HepG2 (cell line): Measurements from ENCODE around the gene ENDOU. TPM values are rescaled to one million over a fixed set of nuclear protein-coding genes. Genes with fewer than 3 reads are reported as not detected.

Experiments
- PTBP1 ChIP-seq: fragments of 200-400 bp; formaldehyde crosslinking; IDR thresholded peaks from 2 replicates; pipeline ENCODE4 v1.6.1; 2018; ENCODE audit warnings: low read length, low read depth; ENCODE audit not compliant: poor library complexity, severe bottlenecking
- RORA ChIP-seq: sonication (generic); formaldehyde crosslinking; IDR thresholded peaks from 2 replicates; pipeline ENCODE4 v1.5.0; 2020; ENCODE audit warnings: mild to moderate bottlenecking, missing genetic modification reagents, moderate library complexity
- ZFP62 ChIP-seq: sonication (generic); formaldehyde crosslinking; IDR thresholded peaks from 2 replicates; pipeline ENCODE4 v1.4.0; 2020; ENCODE audit warnings: missing genetic modification reagents
- ZFP82 ChIP-seq: sonication (generic); formaldehyde crosslinking; IDR thresholded peaks from 2 replicates; pipeline ENCODE4 v1.5.1; 2020; ENCODE audit warnings: mild to moderate bottlenecking, missing genetic modification reagents, borderline replicate concordance
- ZNF333 ChIP-seq: sonication (generic); formaldehyde crosslinking; IDR thresholded peaks from 2 replicates; pipeline ENCODE4 v1.4.0; 2020; ENCODE audit warnings: mild to moderate bottlenecking, missing genetic modification reagents, borderline replicate concordance
- ZNF343 ChIP-seq: sonication (generic); formaldehyde crosslinking; IDR thresholded peaks from 2 replicates; pipeline ENCODE4 v1.4.0; 2020; ENCODE audit warnings: mild to moderate bottlenecking, missing genetic modification reagents
- ZNF383 ChIP-seq: sonication (generic); formaldehyde crosslinking; IDR thresholded peaks from 2 replicates; pipeline ENCODE4 v1.4.0; 2020; ENCODE audit warnings: missing genetic modification reagents, mild to moderate bottlenecking, borderline replicate concordance
- ZNF709 ChIP-seq: sonication (generic); formaldehyde crosslinking; IDR thresholded peaks from 2 replicates; pipeline ENCODE4 v1.5.0; 2020; ENCODE audit warnings: mild to moderate bottlenecking, missing genetic modification reagents
- polyA plus RNA-seq, 8 experiments: library from polyadenylated mRNA; depleted of rRNA in 3 of 8; stranded (reverse) in 7 of 8; unstranded in 1 of 8; fragments of >200 nt; fragmentation: Illumina TruSeq in 4 of 8; extraction: Trizol in 4 of 8; gene quantifications; 2 replicates each; pipeline versions ENCODE4 v1.2.1 to v1.2.3, GENCODE V29; 2011 to 2016; ENCODE audit warnings: low read depth in 4 of 8, missing spikeins in 1 of 8, mixed read lengths in 1 of 8; ENCODE audit not compliant: insufficient read depth in 1 of 8
- total RNA-seq, 5 experiments: library from RNA; depleted of rRNA; stranded (reverse); fragments of >200 nt; fragmentation: Illumina TruSeq; extraction: Trizol; gene quantifications; 2 replicates each; pipeline ENCODE4 v1.2.3, GENCODE V29; 2016; ENCODE audit warnings: low read depth in 1 of 5
- TF ChIP-seq, protein P1 (sequence below): sonication (generic); formaldehyde crosslinking; IDR thresholded peaks from 2 replicates; pipeline ENCODE4 v1.4.0; 2020; ENCODE audit warnings: mild to moderate bottlenecking, missing genetic modification reagents, borderline replicate concordance
- TF ChIP-seq, protein P2 (sequence below): sonication (generic); formaldehyde crosslinking; IDR thresholded peaks from 2 replicates; pipeline ENCODE4 v1.5.0; 2020; ENCODE audit warnings: mild to moderate bottlenecking, missing genetic modification reagents
- TF ChIP-seq, protein P3 (sequence below): sonication (generic); formaldehyde crosslinking; IDR thresholded peaks from 2 replicates; pipeline ENCODE4 v1.5.0; 2020; ENCODE audit warnings: missing genetic modification reagents
- TF ChIP-seq, protein P4 (sequence below): sonication (generic); formaldehyde crosslinking; IDR thresholded peaks from 2 replicates; pipeline ENCODE4 v1.8.1; 2023; ENCODE audit warnings: mild to moderate bottlenecking, inconsistent platforms, moderate library complexity, missing genetic modification reagents, borderline replicate concordance
- TF ChIP-seq, protein P5 (sequence below): sonication (generic); formaldehyde crosslinking; IDR thresholded peaks from 2 replicates; pipeline ENCODE4 v1.8.1; 2023; ENCODE audit warnings: mild to moderate bottlenecking, missing genetic modification reagents

Gene ENDOU
- total and polyA plus RNA-seq, 2 of the 13 experiments (the other 11 are each of a cell fraction or from before 2014, with no cell fraction given): not detected

DNA sequence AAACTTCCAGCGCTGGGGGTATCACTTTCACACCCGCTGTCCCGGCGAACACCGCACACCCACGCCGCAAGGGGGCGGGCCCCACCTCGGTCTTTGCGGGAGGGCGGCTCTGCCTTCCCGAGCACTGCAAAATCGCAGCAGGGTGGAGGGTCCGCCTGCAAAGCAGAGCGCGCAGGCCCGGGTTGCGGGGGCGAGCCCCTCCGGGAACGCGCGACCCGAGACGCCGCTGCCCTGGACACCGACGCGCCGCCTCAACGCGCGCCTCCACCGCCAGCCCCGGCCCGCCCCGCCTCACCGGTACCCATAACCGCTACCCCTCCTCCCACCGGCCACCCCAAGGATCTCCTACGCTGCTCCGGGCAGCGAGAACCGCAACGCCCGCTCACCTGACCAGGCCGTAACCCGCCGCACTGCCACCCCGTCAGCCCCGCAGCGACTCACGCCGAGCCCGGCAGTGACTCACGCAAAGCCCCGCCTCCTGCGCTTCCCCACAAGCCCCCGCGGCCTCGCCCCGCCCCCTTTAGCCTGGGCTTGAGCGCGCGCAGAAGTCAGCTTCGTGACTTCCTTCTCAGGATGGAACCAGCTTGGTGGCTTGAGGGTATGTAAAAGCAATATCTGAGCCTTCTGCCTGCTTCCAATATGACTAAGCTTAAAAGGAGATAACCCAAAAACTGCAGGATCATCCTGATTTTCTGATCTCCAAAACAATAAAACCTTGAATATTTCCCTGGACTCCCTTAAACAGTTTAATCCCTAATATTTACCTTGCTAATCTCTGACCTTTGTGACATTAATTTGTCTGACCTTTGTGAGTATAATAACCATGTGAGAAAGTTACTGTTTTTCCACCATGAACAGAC, 19.5 kb downstream of the ENDOU start, which contains the start of gene RPAP3 (continued):
- no peak for TF ChIP-seq RORA (CRISPR knock-in tag)
- TF ChIP-seq ZNF383 (CRISPR knock-in tag): no peak
- peak; percentile 58; the same call in 1 of the 2 replicates for TF ChIP-seq ZNF333
- TF ChIP-seq, protein P1, sequence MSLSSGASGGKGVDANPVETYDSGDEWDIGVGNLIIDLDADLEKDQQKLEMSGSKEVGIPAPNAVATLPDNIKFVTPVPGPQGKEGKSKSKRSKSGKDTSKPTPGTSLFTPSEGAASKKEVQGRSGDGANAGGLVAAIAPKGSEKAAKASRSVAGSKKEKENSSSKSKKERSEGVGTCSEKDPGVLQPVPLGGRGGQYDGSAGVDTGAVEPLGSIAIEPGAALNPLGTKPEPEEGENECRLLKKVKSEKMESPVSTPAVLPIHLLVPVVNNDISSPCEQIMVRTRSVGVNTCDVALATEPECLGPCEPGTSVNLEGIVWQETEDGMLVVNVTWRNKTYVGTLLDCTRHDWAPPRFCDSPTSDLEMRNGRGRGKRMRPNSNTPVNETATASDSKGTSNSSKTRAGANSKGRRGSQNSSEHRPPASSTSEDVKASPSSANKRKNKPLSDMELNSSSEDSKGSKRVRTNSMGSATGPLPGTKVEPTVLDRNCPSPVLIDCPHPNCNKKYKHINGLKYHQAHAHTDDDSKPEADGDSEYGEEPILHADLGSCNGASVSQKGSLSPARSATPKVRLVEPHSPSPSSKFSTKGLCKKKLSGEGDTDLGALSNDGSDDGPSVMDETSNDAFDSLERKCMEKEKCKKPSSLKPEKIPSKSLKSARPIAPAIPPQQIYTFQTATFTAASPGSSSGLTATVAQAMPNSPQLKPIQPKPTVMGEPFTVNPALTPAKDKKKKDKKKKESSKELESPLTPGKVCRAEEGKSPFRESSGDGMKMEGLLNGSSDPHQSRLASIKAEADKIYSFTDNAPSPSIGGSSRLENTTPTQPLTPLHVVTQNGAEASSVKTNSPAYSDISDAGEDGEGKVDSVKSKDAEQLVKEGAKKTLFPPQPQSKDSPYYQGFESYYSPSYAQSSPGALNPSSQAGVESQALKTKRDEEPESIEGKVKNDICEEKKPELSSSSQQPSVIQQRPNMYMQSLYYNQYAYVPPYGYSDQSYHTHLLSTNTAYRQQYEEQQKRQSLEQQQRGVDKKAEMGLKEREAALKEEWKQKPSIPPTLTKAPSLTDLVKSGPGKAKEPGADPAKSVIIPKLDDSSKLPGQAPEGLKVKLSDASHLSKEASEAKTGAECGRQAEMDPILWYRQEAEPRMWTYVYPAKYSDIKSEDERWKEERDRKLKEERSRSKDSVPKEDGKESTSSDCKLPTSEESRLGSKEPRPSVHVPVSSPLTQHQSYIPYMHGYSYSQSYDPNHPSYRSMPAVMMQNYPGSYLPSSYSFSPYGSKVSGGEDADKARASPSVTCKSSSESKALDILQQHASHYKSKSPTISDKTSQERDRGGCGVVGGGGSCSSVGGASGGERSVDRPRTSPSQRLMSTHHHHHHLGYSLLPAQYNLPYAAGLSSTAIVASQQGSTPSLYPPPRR (CRISPR knock-in tag): 0 out of 2 replicates have a peak, but pooled peaks have one; percentile 27
- TF ChIP-seq PTBP1: no peak
- TF ChIP-seq, protein P2, sequence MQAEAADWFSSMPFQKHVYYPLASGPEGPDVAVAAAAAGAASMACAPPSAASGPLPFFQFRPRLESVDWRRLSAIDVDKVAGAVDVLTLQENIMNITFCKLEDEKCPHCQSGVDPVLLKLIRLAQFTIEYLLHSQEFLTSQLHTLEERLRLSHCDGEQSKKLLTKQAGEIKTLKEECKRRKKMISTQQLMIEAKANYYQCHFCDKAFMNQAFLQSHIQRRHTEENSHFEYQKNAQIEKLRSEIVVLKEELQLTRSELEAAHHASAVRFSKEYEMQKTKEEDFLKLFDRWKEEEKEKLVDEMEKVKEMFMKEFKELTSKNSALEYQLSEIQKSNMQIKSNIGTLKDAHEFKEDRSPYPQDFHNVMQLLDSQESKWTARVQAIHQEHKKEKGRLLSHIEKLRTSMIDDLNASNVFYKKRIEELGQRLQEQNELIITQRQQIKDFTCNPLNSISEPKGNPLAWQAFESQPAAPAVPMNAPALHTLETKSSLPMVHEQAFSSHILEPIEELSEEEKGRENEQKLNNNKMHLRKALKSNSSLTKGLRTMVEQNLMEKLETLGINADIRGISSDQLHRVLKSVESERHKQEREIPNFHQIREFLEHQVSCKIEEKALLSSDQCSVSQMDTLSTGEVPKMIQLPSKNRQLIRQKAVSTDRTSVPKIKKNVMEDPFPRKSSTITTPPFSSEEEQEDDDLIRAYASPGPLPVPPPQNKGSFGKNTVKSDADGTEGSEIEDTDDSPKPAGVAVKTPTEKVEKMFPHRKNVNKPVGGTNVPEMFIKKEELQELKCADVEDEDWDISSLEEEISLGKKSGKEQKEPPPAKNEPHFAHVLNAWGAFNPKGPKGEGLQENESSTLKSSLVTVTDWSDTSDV: peak; percentile 19; the same call in 1 of the 2 replicates
- TF ChIP-seq ZNF343 (CRISPR knock-in tag): 0 out of 2 replicates have a peak, but pooled peaks have one; percentile 37
- TF ChIP-seq ZNF709 (CRISPR knock-in tag): peak; percentile 77
- TF ChIP-seq ZFP82 (CRISPR knock-in tag): no peak
- TF ChIP-seq ZFP62 (CRISPR knock-in tag): no peak
- TF ChIP-seq, protein P3, sequence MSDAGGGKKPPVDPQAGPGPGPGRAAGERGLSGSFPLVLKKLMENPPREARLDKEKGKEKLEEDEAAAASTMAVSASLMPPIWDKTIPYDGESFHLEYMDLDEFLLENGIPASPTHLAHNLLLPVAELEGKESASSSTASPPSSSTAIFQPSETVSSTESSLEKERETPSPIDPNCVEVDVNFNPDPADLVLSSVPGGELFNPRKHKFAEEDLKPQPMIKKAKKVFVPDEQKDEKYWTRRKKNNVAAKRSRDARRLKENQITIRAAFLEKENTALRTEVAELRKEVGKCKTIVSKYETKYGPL: no peak
- TF ChIP-seq, protein P4, sequence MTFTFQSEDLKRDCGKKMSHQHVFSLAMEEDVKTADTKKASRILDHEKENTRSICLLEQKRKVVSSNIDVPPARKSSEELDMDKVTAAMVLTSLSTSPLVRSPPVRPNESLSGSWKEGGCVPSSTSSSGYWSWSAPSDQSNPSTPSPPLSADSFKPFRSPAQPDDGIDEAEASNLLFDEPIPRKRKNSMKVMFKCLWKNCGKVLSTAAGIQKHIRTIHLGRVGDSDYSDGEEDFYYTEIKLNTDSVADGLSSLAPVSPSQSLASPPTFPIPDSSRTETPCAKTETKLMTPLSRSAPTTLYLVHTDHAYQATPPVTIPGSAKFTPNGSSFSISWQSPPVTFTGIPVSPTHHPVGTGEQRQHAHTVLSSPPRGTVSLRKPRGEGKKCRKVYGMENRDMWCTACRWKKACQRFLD: no peak; the same call in 1 of the 2 replicates
- TF ChIP-seq, protein P5, sequence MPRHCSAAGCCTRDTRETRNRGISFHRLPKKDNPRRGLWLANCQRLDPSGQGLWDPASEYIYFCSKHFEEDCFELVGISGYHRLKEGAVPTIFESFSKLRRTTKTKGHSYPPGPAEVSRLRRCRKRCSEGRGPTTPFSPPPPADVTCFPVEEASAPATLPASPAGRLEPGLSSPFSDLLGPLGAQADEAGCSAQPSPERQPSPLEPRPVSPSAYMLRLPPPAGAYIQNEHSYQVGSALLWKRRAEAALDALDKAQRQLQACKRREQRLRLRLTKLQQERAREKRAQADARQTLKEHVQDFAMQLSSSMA (CRISPR knock-in tag): 0 out of 2 replicates have a peak, but pooled peaks have one; percentile 0
